Smooth muscle cell (in vitro differentiated cells): ENCODE results near the gene SURF4. TPM values are rescaled to one million over a fixed set of nuclear protein-coding genes. Genes with fewer than 3 reads are reported as not detected.
"Not testable (repeated sequence)": the region's sequence is repeated elsewhere in the genome, so short reads cannot be mapped to it uniquely, and the experiment has no call there.

Experiments used
- DNase-seq: peaks from one replicate; lab custom pipeline; 2025; ENCODE audit not compliant: unreplicated experiment; lab: John Stamatoyannopoulos, UW
- H2AFZ ChIP-seq: fragments of 200-600 bp; sonication (generic); 2 replicates; pipeline ENCODE4 v1.6.0; 2016; ENCODE audit warnings: antibody characterized with exemption, low read depth, mild to moderate bottlenecking
- H3F3A ChIP-seq: fragments of 200-600 bp; sonication (generic); 2 replicates; pipeline ENCODE4 v1.6.0; 2017; ENCODE audit warnings: antibody characterized with exemption, low read depth
- H3K27ac ChIP-seq: fragments of 200-600 bp; sonication (generic); 2 replicates; pipeline ENCODE4 v1.5.1; 2016; ENCODE audit warnings: low read depth, mild to moderate bottlenecking
- H3K27me3 ChIP-seq: fragments of 200-600 bp; sonication (generic); 2 replicates; pipeline ENCODE4 v1.6.1; 2016; ENCODE audit warnings: low read depth, mild to moderate bottlenecking
- H3K36me3 ChIP-seq: fragments of 200-600 bp; sonication (generic); 2 replicates; pipeline ENCODE4 v1.5.1; 2016; ENCODE audit warnings: low read depth
- H3K4me1 ChIP-seq: fragments of 200-600 bp; sonication (generic); 2 replicates; pipeline ENCODE4 v1.5.1; 2016; ENCODE audit warnings: low read depth
- H3K4me2 ChIP-seq: fragments of 200-600 bp; sonication (generic); 2 replicates; pipeline ENCODE4 v1.6.0; 2016; ENCODE audit warnings: mild to moderate bottlenecking
- H3K4me3 ChIP-seq: fragments of 200-600 bp; sonication (generic); 2 replicates; pipeline ENCODE4 v1.5.1; 2016; ENCODE audit warnings: mild to moderate bottlenecking
- H3K79me2 ChIP-seq: fragments of 200-600 bp; sonication (generic); 2 replicates; pipeline ENCODE4 v1.6.0; 2016; ENCODE audit warnings: low read depth, mild to moderate bottlenecking
- H3K9ac ChIP-seq: fragments of 200-600 bp; sonication (generic); 2 replicates; pipeline ENCODE4 v1.6.0; 2016; ENCODE audit warnings: low read depth
- H3K9me3 ChIP-seq: fragments of 200-600 bp; sonication (generic); replicated peaks from 2 replicates; pipeline ENCODE4 v1.5.1; 2016; ENCODE audit warnings: low read depth
- H4K20me1 ChIP-seq: fragments of 200-600 bp; sonication (generic); 2 replicates; pipeline ENCODE4 v1.6.0; 2016; ENCODE audit warnings: low read depth
- CTCF ChIP-seq: fragments of 200-600 bp; sonication (generic); IDR thresholded peaks from 2 replicates; pipeline ENCODE4 v1.5.1; 2017; ENCODE audit warnings: borderline replicate concordance, mild to moderate bottlenecking, antibody characterized with exemption; ENCODE audit not compliant: insufficient read depth, poor library complexity, severe bottlenecking
- WGBS: methylation state at CpG from one replicate; pipeline ENCODE4 v1.1.7; 2016; ENCODE audit warnings: low lambda C conversion rate; 5-methylcytosine and 5-hydroxymethylcytosine counted together
- polyA plus RNA-seq: library from polyadenylated mRNA; unstranded; fragments of >200 nt; fragmentation: Nextera tagmentation; extraction: Ambion mirVana; gene quantifications from 2 replicates; pipeline ENCODE4 v1.2.1, GENCODE V29; 2016
- total RNA-seq: library from RNA; depleted of rRNA; stranded (reverse); fragments of >200 nt; gene quantifications from 2 replicates; pipeline ENCODE4 v1.2.3, GENCODE V29; 2014

The SURF4 gene
- total and polyA plus RNA-seq, 2 experiments from 2014 or later = 353 to 396 TPM

- no peak for DNase-seq
- TF ChIP-seq CTCF = no peak
- Histone ChIP-seq H3K4me1 (peaks cover 7% of the 10 kb centered on the region), H3F3A (peaks cover 7% of the 10 kb centered on the region), H3K4me2 (no peak overlapping the region), H3K9ac (no peak overlapping the region), H3K4me3 (no peak overlapping the region), H3K36me3 (no peaks in the 10 kb centered on the region), H4K20me1 (peaks cover 16% of the 10 kb centered on the region), H2AFZ (no peak overlapping the region), H3K27me3 (no peaks in the 10 kb centered on the region), H3K9me3 (no peaks in the 10 kb centered on the region), H3K79me2 (peaks cover 21% of the 10 kb centered on the region), H3K27ac (no peak overlapping the region)
- 96% methylated on average over 19 of the region's 19 CpGs for WGBS
Observed at GRCh38 chr9:133331221-133331620, 44.6 kb downstream of the SURF4 start.

GRCh38 chr9:133329306-133330156 is 46.3 kb downstream of the SURF4 start:
- not testable (repeated sequence) for DNase-seq, H3K4me1 ChIP-seq, H3K36me3 ChIP-seq, H3K9ac ChIP-seq, H3K79me2 ChIP-seq, H3K4me2 ChIP-seq, H2AFZ ChIP-seq, H3F3A ChIP-seq, H4K20me1 ChIP-seq, H3K4me3 ChIP-seq, H3K9me3 ChIP-seq, H3K27ac ChIP-seq, H3K27me3 ChIP-seq
- TF ChIP-seq CTCF = peak; percentile 68
- WGBS = 52% methylated on average over 21 of the region's 21 CpGs

GRCh38 chr9:133327834-133328484 is 47.9 kb downstream of the SURF4 start:
- Histone ChIP-seq H3K27ac (no peak overlapping the region), H3K36me3 (no peaks in the 10 kb centered on the region), H4K20me1 (peaks cover 4% of the 10 kb centered on the region), H3F3A (peaks cover 7% of the 10 kb centered on the region), H3K79me2 (no peaks in the 10 kb centered on the region), H2AFZ (no peak overlapping the region), H3K4me3 (no peak overlapping the region), H3K27me3 (no peaks in the 10 kb centered on the region), H3K9ac (no peak overlapping the region), H3K9me3 (no peaks in the 10 kb centered on the region), H3K4me1 (no peaks in the 10 kb centered on the region), H3K4me2 (no peak overlapping the region)
- no peak for DNase-seq
- TF ChIP-seq CTCF = no peak
- WGBS = 88% methylated on average over 10 of the region's 10 CpGs

- H3K4me3 ChIP-seq, H3K9me3 ChIP-seq, H2AFZ ChIP-seq, H3K27me3 ChIP-seq, H3K79me2 ChIP-seq, H4K20me1 ChIP-seq, H3K9ac ChIP-seq, H3K27ac ChIP-seq, H3K4me2 ChIP-seq, H3K36me3 ChIP-seq, H3F3A ChIP-seq, H3K4me1 ChIP-seq, DNase-seq: not testable (repeated sequence)
- WGBS = 88% methylated on average over 6 of the region's 6 CpGs
Observed at GRCh38 chr9:133327021-133327420, 48.8 kb downstream of the SURF4 start.
